Measurements from ENCODE around the gene MAF.

DNA sequence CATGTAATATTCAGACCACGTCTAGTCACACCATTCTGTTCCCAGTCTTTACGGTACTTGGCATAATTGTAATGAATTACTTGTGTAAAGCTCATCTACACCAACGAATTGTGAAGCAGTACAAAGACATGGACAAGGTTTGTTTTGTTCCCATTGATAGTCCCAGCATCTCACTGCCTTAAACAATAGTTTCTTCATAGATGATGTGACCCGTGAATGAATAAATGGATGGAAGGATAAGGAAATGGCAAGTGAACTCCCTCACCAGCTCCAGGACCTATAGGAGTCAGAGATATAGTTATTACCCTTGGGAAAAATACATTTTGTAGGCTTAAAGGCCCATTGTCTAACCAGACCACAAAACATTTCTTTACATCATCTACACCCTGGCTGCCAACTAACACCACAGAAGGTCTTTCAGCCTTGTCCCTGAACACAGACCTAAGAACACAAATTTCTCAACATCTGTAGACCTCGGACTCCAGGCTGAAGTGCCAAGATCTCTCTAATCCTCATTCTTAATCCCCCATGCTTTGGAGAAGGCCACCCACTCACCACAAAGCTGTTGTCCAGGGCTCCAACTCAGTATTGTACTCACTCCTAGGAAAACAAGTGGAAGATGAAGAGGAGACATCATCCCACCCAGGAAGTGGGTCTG is 38.2 kb downstream of the MAF start:
- TF ChIP-seq, protein P1, sequence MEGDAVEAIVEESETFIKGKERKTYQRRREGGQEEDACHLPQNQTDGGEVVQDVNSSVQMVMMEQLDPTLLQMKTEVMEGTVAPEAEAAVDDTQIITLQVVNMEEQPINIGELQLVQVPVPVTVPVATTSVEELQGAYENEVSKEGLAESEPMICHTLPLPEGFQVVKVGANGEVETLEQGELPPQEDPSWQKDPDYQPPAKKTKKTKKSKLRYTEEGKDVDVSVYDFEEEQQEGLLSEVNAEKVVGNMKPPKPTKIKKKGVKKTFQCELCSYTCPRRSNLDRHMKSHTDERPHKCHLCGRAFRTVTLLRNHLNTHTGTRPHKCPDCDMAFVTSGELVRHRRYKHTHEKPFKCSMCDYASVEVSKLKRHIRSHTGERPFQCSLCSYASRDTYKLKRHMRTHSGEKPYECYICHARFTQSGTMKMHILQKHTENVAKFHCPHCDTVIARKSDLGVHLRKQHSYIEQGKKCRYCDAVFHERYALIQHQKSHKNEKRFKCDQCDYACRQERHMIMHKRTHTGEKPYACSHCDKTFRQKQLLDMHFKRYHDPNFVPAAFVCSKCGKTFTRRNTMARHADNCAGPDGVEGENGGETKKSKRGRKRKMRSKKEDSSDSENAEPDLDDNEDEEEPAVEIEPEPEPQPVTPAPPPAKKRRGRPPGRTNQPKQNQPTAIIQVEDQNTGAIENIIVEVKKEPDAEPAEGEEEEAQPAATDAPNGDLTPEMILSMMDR (IDR thresholded peaks at IDR 0.05; ENCODE audit: poor library complexity, severe bottlenecking) = no peak
- TF ChIP-seq TAF1 (IDR thresholded peaks at IDR 0.05; ENCODE audit: low read depth) (no peak), EZH2 (IDR thresholded peaks at IDR 0.05; ENCODE audit: borderline replicate concordance, insufficient read depth, low read length, poor library complexity, severe bottlenecking) (no peak), SMC3 (conservative IDR thresholded peaks at IDR 0.05; ENCODE audit: poor library complexity) (no peak), MXI1 (conservative IDR thresholded peaks at IDR 0.05; ENCODE audit: poor library complexity, severe bottlenecking) (no peak), POLR2AphosphoS5 (IDR thresholded peaks at IDR 0.05) (no peak), RAD21 (conservative IDR thresholded peaks at IDR 0.05) (no peak)
- TF ChIP-seq, protein P2, sequence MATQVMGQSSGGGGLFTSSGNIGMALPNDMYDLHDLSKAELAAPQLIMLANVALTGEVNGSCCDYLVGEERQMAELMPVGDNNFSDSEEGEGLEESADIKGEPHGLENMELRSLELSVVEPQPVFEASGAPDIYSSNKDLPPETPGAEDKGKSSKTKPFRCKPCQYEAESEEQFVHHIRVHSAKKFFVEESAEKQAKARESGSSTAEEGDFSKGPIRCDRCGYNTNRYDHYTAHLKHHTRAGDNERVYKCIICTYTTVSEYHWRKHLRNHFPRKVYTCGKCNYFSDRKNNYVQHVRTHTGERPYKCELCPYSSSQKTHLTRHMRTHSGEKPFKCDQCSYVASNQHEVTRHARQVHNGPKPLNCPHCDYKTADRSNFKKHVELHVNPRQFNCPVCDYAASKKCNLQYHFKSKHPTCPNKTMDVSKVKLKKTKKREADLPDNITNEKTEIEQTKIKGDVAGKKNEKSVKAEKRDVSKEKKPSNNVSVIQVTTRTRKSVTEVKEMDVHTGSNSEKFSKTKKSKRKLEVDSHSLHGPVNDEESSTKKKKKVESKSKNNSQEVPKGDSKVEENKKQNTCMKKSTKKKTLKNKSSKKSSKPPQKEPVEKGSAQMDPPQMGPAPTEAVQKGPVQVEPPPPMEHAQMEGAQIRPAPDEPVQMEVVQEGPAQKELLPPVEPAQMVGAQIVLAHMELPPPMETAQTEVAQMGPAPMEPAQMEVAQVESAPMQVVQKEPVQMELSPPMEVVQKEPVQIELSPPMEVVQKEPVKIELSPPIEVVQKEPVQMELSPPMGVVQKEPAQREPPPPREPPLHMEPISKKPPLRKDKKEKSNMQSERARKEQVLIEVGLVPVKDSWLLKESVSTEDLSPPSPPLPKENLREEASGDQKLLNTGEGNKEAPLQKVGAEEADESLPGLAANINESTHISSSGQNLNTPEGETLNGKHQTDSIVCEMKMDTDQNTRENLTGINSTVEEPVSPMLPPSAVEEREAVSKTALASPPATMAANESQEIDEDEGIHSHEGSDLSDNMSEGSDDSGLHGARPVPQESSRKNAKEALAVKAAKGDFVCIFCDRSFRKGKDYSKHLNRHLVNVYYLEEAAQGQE (IDR thresholded peaks at IDR 0.05; ENCODE audit: borderline replicate concordance) = no peak
